ENCODE measurements around the gene ARID1A. TPM values are rescaled to one million over a fixed set of nuclear protein-coding genes. Genes with fewer than 3 reads are reported as not detected.
"Not testable (repeated sequence)": the region's sequence is repeated elsewhere in the genome, so short reads cannot be mapped to it uniquely, and the experiment has no call there.

ARID1A gene
- total and polyA plus RNA-seq, 2 donors from 2014 or later: 9.9 to 71.7 TPM

DNA sequence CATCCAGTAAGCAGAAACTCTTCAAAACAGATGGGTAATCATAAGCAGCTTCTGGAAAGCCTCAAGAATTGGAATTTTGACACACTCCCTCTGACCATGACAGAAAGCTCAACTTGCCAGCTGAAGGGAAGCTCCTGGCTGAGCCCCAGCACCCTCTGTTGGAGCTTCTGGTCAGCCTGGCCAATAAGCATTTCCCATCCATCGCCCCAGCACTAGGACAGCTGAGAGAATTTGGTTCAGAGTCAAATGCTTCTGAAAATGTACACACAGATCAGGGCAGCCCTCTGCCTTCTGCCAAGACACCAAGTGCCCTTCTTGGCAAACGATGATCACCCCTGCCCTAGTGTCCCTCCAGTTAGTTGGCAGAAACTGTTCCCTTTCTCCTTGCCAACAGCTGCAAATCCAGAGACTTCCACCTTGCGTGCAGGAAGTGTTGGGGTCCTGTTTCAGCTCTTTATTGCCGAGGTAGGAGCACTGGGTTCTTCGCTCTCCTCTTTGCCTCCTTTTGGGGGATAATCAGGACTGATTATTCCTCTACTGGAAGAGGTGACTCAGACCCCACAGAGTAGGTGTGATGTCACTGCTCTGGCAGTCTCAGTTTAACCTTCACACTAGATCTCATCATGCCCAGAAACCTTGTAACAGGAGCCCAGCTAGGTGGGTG is 103.8 kb downstream of the ARID1A start:
- H3K4me3 ChIP-seq (ENCODE audit: low read length in 3 of 3): no peak overlapping the region
- H3K27me3 ChIP-seq (ENCODE audit: control insufficient read depth, insufficient read depth, low read length): no peaks in the 10 kb centered on the region
- H3K9me3 ChIP-seq (ENCODE audit: control insufficient read depth in 2 of 3, insufficient read depth in 1 of 3, low read length in 3 of 3): no peaks in the 10 kb centered on the region
- peaks cover 0 to 8% (median 7%) of the 10 kb centered on the region in 3 donors for H3K4me1 ChIP-seq (ENCODE audit: control insufficient read depth in 2 of 3, insufficient read depth in 2 of 3, low read depth in 1 of 3, low read length in 3 of 3)
- peaks cover 0 to 6% (median 5%) of the 10 kb centered on the region in 3 donors for H3K36me3 ChIP-seq (ENCODE audit: control insufficient read depth in 2 of 3, insufficient read depth in 3 of 3, low read length in 3 of 3)
- no peak for FAIRE-seq
- peak overlapping the region; percentile 53 to 68 for H3K27ac ChIP-seq (ENCODE audit: low read depth in 2 of 2, low read length in 2 of 2)
- TF ChIP-seq, protein P1, sequence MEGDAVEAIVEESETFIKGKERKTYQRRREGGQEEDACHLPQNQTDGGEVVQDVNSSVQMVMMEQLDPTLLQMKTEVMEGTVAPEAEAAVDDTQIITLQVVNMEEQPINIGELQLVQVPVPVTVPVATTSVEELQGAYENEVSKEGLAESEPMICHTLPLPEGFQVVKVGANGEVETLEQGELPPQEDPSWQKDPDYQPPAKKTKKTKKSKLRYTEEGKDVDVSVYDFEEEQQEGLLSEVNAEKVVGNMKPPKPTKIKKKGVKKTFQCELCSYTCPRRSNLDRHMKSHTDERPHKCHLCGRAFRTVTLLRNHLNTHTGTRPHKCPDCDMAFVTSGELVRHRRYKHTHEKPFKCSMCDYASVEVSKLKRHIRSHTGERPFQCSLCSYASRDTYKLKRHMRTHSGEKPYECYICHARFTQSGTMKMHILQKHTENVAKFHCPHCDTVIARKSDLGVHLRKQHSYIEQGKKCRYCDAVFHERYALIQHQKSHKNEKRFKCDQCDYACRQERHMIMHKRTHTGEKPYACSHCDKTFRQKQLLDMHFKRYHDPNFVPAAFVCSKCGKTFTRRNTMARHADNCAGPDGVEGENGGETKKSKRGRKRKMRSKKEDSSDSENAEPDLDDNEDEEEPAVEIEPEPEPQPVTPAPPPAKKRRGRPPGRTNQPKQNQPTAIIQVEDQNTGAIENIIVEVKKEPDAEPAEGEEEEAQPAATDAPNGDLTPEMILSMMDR (IDR thresholded peaks at IDR 0.05; ENCODE audit: borderline replicate concordance, extremely low read depth, insufficient read depth): no peak
- no peak overlapping the region for H3K9ac ChIP-seq (ENCODE audit: low read length in 3 of 3)
- intact Hi-C loops (cut with DNase I): loop anchor here (10.0 kb wide), 1 partner anchor 85 kb away; no protein-coding TSS in a partner anchor
- DNase-seq: peak in 1 of 5 donors; percentile 37

DNA sequence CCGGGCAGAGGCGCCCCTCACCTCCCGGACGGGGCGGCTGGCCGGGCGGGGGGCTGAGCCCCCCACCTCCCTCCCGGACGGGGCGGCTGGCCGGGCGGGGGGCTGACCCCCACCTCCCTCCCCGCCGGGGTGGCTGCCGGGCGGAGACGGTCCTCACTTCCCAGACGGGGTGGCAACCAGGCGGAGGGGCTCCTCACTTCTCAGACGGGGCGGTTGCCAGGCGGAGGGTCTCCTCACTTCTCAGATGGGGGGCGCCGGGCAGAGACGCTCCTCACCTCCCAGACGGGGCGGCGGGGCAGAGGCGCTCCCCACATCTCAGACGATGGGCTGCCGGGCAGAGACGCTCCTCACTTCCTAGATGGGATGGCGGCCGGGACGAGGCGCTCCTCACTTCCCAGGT is 108.1 kb downstream of the ARID1A start:
- DNase-seq: peak in 1 of 5 donors; percentile 67
- not testable (repeated sequence) for H3K4me1 ChIP-seq (ENCODE audit: control insufficient read depth in 2 of 3, insufficient read depth in 2 of 3, low read depth in 1 of 3, low read length in 3 of 3); H3K9ac ChIP-seq (ENCODE audit: low read length in 3 of 3); H3K9me3 ChIP-seq (ENCODE audit: control insufficient read depth in 2 of 3, insufficient read depth in 1 of 3, low read length in 3 of 3); H3K27ac ChIP-seq (ENCODE audit: low read depth in 2 of 2, low read length in 2 of 2); H3K4me3 ChIP-seq (ENCODE audit: low read length in 3 of 3); FAIRE-seq; H3K27me3 ChIP-seq (ENCODE audit: control insufficient read depth, insufficient read depth, low read length); H3K36me3 ChIP-seq (ENCODE audit: control insufficient read depth in 2 of 3, insufficient read depth in 3 of 3, low read length in 3 of 3)
- intact Hi-C loops (cut with DNase I): loop anchor here (10.0 kb wide), 1 partner anchor 81 kb away; no protein-coding TSS in a partner anchor

DNA sequence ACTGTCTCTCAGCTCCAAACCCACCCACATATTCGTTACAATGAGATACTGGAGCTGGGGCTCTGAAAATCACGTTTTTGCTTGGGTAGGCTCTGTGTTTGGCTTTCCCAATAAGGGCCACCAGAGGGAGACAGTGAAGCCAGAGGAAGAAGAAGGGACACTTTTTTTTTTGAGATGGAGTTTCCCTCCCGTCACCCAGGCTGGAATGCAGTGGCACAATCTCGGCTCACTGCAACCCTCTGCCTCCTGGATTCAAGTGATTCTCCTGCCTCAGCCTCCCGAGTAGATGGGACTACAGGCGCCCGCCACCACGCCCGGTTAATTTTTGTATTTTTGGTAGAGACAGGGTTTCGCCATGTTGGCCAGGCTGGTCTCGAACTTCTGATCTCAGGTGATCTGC is 114.3 kb downstream of the ARID1A start:
- DNase-seq (peak in 4 of 5 donors; percentile 68 to 91 (median 81)), FAIRE-seq (peak; percentile 33)
- H3K4me3 ChIP-seq (ENCODE audit: low read length in 3 of 3); H3K9ac ChIP-seq (ENCODE audit: low read length in 3 of 3); H3K27ac ChIP-seq (ENCODE audit: low read depth in 2 of 2, low read length in 2 of 2); intact Hi-C loops (cut with DNase I); H3K9me3 ChIP-seq (ENCODE audit: control insufficient read depth in 2 of 3, insufficient read depth in 1 of 3, low read length in 3 of 3); H3K4me1 ChIP-seq (ENCODE audit: control insufficient read depth in 2 of 3, insufficient read depth in 2 of 3, low read depth in 1 of 3, low read length in 3 of 3); H3K36me3 ChIP-seq (ENCODE audit: control insufficient read depth in 2 of 3, insufficient read depth in 3 of 3, low read length in 3 of 3); H3K27me3 ChIP-seq (ENCODE audit: control insufficient read depth, insufficient read depth, low read length): not testable (repeated sequence)
- TF ChIP-seq, protein P1 (IDR thresholded peaks at IDR 0.05; ENCODE audit: borderline replicate concordance, extremely low read depth, insufficient read depth): peak; percentile 86

DNA sequence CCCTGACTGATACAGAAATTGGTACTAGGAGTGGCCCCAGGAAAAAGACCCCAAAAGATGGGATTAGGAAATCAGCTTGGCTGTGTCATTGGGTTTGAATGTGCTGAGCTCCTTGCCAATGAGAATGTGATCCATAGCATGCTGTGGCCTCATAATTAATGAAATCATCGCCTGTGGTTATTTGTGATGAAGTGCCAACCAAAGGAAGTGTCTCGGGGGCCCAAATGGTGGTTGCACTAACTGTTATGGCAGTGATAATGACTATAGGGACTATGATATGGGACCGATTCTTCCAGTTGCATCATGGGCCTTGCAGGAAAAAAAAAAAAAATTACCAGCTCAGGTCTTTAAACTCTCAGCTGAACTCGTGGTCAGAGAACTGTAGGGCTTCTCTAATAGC is 115.2 kb downstream of the ARID1A start:
- H3K36me3 ChIP-seq (ENCODE audit: control insufficient read depth in 2 of 3, insufficient read depth in 3 of 3, low read length in 3 of 3): no peaks in the 10 kb centered on the region
- no peak overlapping the region for H3K4me3 ChIP-seq (ENCODE audit: low read length in 3 of 3)
- no peak for DNase-seq
- no peaks in the 10 kb centered on the region for H3K9me3 ChIP-seq (ENCODE audit: control insufficient read depth in 2 of 3, insufficient read depth in 1 of 3, low read length in 3 of 3)
- no peaks in the 10 kb centered on the region for H3K27me3 ChIP-seq (ENCODE audit: control insufficient read depth, insufficient read depth, low read length)
- no peak overlapping the region for H3K9ac ChIP-seq (ENCODE audit: low read length in 3 of 3)
- no peaks in the 10 kb centered on the region for H3K4me1 ChIP-seq (ENCODE audit: control insufficient read depth in 2 of 3, insufficient read depth in 2 of 3, low read depth in 1 of 3, low read length in 3 of 3)
- no peak overlapping the region for H3K27ac ChIP-seq (ENCODE audit: low read depth in 2 of 2, low read length in 2 of 2)
- FAIRE-seq: no peak
- TF ChIP-seq, protein P1 (IDR thresholded peaks at IDR 0.05; ENCODE audit: borderline replicate concordance, extremely low read depth, insufficient read depth): no peak
- intact Hi-C loops (cut with DNase I): no loop called here
